Measurements from ENCODE around the gene ZFP90.
"Not testable (repeated sequence)": the region's sequence is repeated elsewhere in the genome, so short reads cannot be mapped to it uniquely, and the experiment has no call there.

The ZFP90 gene

GRCh38 chr16:68519225-68519745, 19.8 kb upstream of the ZFP90 start:
- DNase-seq: no peak

DNA sequence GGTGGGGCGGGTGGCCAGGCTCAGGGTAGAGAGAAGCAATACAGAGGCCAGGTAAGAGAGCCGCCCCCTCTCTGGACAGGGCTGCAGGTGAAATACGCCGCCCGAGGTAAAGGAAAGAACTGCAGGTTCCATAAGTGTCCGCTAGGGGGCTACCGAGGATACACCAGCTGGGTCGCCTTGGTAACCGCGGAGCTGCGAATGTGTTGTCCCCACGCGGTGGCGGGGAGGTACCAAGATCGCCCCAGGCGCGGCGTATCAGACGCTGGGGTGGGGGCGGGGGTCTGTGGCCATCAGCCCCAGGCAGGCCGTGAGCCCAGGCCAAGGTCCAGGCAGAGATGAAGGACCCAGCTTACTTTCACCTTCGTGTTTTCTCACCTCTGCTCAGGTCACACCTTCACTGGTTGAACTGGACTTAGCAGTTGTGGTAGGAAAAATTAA, 18.4 kb upstream of the ZFP90 start:
- DNase-seq: peak; percentile 91

DNA sequence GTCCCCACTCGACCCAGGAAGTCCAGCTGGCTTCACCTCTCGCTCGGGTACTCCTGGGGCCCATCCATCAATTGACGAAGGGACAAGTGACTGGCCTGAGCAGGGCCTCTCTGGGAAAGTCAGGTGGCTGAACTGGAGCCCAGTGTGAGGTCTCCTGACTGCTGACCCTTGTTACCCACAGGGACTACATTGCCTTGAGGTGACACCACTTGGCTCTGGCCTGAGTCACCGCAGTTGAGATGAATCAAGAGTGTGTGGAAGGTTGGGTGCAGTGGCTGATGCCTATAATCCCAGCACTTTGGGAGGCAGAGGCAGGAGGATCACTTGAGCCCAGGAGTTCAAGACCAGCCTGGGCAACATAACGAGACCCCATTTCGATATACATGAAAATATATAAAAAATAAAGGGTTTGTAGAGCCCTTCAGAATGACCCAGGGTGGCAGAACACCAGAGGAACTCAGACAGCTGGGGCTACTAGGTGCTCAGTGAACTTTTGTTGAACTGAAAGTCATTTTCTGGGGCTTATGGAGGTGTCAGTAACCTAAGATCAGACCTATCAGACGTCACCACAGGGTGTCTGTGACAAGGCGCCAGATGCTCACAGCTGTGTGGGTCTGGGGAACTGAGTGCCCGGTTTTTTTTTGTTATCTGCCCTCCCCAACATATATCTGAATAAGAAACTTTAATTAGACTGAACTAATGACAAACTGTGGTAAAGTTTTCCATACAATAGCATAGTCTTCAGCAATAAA, 14.8 kb upstream of the ZFP90 start:
- DNase-seq: no peak

DNA sequence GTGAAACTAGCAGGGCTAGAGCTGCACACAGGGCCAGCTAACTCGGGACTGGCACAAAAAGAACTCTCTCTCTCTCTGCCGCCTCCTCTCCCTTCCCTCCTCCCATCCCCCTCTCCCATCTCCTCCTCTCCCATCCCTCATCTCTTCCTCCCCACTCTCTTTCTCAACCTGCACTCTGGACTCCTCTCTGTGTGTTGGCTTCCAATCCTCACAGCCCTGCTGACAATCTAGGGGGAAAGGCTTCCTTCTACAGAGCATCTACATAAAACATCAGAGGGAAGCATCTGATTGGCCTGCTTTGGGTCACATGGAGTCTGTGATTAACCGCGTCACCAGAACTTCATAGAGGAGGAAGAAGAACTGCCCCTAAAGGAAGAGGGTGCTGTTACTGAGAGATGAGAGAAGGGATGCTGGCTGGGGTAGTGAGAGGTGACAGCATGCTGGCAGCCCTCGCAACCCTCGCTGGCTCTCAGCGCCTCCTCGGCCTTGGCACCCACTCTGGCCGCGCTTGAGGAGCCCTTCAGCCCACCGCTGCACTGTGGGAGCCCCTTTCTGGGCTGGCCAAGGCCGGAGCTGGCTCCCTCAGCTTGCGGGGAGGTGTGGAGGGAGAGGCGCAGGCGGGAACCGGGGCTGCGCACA, 12.8 kb upstream of the ZFP90 start:
- DNase-seq: no peak

DNA sequence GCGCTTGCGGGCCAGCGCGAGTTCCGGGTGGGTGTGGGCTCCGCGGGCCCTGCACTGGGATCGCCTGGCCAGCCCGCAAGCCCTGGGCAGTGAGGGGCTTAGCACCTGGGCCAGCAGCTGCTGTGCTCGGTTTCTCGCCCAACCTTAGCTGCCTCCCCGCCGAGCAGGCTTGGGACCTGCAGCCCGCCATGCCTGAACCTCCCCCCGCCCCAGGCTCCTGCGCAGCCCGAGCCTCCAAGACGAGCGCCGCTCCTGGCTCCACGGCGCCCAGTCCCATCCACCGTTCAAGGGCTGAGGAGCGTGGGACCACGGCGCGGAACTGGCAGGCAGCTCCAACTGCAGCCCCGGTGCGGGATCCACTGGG, 12.3 kb upstream of the ZFP90 start:
- no peak for DNase-seq

DNA sequence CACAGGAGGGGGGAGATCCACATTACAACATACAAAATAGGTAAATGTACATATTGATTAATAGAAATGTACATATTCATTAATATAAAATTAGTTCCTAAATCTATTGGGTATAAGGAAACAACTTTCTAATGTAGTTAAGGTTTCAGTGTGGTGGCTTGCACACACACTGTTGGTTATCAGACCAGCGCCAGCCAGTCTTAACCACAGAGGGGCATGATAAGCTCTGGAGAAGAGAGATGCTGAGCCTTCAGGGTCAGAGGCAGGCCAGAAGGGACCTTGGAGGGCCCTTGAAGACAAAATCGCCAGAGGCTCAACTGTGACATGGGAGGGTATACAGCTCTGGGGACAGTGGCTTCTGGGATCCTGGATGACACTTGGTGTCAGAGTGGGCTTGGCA, 10.9 kb upstream of the ZFP90 start:
- DNase-seq: no peak

DNA sequence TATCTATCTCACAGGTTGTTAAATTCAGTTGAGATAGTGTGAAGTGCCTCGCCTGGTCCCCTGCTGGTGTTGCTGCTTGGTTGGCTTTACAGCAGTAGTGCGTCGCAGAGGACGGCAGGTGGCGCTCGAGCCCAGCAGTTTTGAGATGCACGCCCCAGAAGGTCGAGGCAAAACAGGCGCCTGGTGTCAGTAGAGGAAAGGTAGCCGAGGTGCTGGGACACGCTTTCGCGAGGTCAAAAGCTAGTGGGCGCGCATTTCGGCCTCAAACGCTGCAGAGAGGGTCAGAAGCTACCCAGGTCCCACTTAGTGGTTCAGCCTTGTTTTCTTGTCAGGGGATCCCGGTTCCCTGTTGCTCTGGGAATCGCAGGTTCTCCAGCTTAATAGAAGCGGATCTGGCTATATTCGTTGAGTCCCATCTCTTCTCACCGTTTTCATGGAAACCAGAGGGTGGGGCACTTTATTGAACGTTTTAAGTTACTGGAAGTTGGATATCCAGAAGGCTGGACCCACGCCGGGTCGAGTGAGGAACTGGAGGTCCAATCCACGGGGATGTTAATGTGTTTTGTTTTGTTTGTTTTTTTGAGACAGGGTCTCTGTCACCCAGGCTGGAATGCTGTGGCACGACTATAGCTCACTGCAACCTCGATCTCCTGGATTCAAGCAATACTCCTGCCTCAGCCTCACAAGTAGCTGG, 10.3 kb upstream of the ZFP90 start:
- peak; percentile 93 for DNase-seq

DNA sequence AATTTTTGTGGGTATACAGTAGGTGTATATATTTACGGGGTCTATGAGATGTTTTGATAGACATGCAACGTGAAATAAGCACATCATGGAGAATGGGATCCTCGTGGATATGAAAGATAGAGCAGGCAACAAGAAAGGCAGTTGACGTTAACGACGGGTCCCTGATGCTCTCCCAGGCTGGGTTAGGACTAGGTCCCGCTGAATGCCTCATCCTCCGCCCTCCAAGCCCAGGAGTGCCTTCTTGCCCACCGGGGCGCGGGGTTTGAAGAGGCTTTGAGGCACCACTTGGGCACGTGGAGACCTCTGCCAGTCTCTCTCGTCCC, 9.5 kb upstream of the ZFP90 start:
- no peak for DNase-seq

- peak; percentile 91 for DNase-seq
Measured at GRCh38 chr16:68529931-68530701, 9.0 kb upstream of the ZFP90 start.

- no peak for DNase-seq
Measured at GRCh38 chr16:68533937-68534336, 5.2 kb upstream of the ZFP90 start.

DNA sequence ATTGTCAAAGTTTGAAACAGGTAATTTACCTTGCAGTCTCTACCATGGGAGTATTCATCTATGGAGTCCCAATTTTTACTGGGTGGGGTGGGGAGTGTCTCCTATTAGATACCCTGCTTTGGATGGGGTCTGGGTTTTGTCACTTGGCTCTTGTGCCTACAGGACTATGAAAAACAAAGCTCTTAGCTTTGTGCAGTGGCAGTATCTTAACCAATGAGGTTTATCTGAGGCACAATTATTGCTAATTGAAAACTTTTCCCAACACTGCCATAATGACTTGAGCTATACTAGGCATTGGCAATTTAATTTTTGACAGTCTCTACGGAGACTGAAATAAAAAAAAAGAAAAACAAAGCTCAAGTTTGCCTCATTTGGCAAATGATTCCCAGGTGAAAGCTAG, 3.8 kb upstream of the ZFP90 start:
- no peak for DNase-seq

DNA sequence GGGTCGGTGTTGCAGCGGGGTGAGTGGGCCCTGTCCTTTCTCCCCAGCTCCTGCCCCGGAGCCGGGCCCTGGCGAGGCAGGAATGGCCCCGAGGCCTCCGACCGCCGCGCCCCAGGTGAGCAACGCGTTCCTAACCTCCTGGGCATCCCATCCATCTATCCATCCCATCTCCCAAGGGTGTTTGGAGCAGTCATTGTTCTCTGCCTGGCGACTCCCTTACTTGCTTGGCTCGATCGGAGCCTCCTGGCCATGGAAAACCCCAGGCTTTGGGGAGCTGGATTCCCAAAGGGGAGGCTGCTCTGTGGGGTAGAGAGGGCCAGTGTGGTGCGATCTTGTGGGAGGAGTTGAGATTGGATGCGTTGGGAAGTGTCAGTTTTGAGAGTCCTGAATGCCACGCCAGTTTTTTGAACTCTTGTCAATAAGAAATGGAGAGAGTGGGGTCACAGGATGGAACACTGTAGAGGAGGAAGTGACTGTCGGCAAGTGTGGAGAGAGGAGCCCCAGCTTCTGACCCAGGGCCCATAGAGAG, 684 bp downstream of the ZFP90 start:
- peak; percentile 39 for DNase-seq

DNA sequence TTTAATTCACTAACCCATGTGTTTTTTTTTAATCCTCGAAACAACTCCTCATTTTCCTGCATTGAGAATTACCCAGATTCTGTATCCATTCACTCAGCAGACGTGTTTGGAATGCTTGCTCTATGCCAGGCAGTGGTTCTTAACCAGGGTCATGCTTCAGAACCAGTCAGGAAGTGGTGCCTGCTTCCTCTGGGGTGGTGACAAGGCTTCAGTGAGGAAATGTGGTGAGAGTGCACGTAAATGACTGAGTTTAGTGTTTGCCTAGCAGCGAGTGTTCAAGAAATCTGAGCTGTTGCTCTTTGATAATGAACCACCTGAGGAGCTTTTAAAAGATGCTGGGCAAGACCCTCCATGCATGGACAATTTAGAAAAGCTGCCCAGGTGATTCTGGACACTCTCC, 9.9 kb downstream of the ZFP90 start:
- DNase-seq: peak; percentile 52

GRCh38 chr16:68553186-68553585, 14.1 kb downstream of the ZFP90 start:
- DNase-seq: no peak

DNA sequence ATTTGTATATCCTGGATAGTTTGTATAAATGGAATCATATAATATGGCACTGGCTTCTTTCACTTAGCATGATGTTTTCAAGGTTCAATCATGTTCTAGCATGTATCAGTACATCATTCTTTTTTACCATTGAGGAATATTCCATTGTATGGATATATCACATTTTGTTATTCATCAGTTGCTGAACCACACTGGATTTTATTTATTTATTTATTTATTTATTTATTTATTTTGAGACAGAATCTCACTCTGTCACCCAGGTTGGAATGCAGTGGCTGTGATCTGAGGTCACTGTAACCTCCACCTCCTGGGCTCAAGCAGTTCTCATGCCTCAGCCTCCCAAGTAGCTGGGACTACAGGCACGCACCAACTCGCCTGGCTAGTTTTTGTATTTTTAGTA, 21.2 kb downstream of the ZFP90 start:
- not testable (repeated sequence) for DNase-seq

- no peak for DNase-seq
Measured at GRCh38 chr16:68563631-68564381, 24.7 kb downstream of the ZFP90 start.

DNA sequence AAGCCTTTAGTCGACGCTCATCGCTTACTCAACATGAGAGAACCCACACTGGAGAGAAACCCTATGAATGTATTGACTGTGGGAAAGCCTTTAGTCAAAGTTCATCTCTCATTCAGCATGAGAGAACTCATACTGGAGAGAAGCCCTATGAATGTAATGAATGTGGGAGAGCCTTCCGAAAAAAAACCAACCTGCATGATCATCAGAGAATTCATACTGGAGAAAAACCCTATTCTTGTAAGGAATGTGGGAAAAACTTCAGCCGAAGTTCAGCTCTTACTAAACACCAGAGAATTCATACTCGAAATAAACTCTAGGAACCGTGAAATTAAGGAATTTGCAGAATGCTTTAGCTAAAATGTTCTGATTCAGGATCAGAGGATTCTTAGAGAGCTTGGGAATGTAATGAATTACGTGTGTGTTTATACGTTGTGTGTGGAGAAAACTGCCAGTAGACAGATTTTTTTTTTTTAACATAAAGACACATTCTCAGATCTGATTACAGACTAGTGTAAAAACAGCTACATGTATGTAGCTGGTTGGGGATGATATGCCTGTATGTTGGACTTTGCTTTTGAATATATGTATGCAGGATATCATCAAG, 25.4 kb downstream of the ZFP90 start:
- no peak for DNase-seq

DNA sequence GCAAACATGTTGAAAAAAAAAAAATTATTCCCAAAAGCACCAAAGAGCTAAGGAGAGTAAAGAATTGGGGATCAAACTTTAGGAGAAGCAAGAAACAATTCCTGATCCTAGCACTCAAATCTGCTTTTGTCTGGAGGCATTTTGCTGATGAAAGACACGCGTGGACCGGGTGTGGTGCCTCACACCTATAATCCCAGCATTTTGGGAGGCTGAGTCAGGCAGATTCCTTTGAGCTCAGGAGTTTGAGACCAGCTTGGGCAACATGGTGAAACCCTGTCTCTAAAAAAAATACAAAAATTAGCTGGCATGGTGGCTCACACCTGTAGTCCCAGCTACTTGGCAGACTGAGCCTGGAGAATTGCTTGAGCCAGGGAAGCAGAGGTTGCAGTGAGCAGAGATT, 35.4 kb downstream of the ZFP90 start:
- DNase-seq: no peak

GRCh38 chr16:68575082-68575481, 36.0 kb downstream of the ZFP90 start:
- DNase-seq: no peak

DNA sequence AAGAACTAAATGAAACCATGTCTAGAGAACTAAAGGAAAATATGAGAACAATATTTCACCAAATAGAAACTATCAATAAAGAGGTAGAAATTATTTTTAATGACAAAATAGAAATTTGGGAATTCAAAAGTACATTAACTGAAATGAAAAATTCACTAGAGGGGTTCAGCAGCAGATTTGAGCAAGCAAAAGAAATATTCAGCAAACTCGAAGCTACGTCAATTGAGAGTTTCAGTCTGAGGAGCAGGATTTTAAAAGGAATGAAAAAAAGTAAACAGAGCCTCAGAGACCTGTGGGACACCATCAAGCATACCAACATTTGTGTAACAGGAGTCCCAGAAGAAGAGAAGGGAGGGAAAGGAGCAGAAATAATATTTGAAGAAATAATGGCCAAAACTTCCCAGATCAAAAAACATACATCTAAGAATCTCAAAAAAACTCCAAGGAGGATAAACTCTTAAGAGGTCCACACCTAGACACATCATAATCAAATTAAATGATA, 38.3 kb downstream of the ZFP90 start:
- DNase-seq: no peak

DNA sequence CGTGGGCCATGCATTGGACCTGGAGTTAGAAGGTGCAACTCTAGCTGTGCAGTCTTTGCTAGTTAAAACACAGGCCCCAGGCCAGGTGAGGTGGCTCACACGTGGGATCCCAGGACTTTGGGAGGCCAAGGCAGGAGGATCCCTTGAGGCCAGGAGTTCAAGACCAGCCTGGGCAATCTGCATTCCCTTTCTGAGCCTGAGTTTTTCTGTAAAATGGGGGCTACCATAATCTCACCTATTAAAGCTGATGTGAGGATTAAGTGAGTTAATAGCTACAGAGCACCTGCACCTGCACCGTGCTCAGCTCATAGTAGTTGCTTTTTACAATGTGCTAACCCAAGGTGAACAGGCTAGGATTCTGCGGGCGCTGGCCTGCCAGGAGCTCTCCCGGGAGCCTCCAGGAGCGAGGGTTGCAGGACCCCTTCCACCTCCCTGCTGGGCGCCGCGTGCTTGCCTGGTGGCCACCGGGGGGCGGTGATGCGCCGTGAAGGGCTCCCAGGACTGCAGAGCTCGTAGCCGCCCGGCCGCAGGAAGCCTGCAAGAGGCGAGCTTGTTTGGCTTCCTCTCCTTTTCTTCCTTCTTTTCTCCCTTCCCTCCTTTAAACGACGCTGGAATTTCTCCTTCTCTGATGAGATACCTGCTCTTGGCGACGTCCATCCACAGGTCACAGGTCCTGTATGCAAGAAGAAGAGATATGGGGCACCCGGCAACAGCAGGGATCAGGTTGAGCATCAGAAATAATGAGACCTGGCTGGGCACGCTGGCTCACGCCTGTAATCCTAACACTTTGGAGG, 51.3 kb downstream of the ZFP90 start:
- peak; percentile 60 for DNase-seq
